HCT116 (cell line): ENCODE data around the gene ZNF789. TPM values are rescaled to one million over a fixed set of nuclear protein-coding genes. Genes with fewer than 3 reads are reported as not detected.

Experiments
- ATAC-seq: fragments of 200-7000 bp; cut with Tn5 transposase; 2 replicates; pipeline ENCODE4 v1.9.1; 2020; ENCODE audit warnings: mild to moderate bottlenecking, moderate library complexity
- BruUV-seq: library from RNA; stranded (reverse); fragments of 400-500 nt; replicated peaks from 2 replicates; lab custom pipeline; 2021; lab: Mats Ljungman, UMichigan
- CTCF ChIA-PET: fragments of 300-600 bp; sonication (Branson Sonifier 250); formaldehyde crosslinking; loops from one replicate; lab custom pipeline; 2021; ENCODE audit warnings: antibody characterized with exemption; lab: Charles Lee
- POLR2A ChIA-PET: fragments of 300-600, 350-600 bp; sonication (Branson Sonifier 250); formaldehyde crosslinking; loops from one replicate; lab custom pipeline; 2021; ENCODE audit warnings: antibody characterized with exemption; lab: Charles Lee
- RAD21 ChIA-PET, 2 experiments: fragments of 300-600 bp; sonication (Branson Sonifier 250); formaldehyde crosslinking; loops; one replicate each; lab custom pipeline; 2023; ENCODE audit warnings: low total read pairs in 2 of 2; ENCODE audit not compliant: uncharacterized antibody in 2 of 2, unreplicated experiment in 2 of 2, low non-redundant PET in 1 of 2; lab: Charles Lee
- DNase-seq: peaks from one replicate; pipeline ENCODE4 v3.0.0-alpha.2; 2010; ENCODE audit warnings: low read depth, low spot score
- H2AFZ ChIP-seq: fragments of 200-600 bp; shearing (Covaris generic), sonication (generic); 2 replicates; pipeline ENCODE4 v1.6.1; 2017; ENCODE audit warnings: low read depth, mixed run types, mixed read lengths, antibody characterized with exemption, low read length; ENCODE audit not compliant: poor library complexity, severe bottlenecking
- H3K27ac ChIP-seq: 2 replicates; pipeline ENCODE4 v1.5.1; 2012; ENCODE audit warnings: low read depth, low read length
- H3K27me3 ChIP-seq: fragments of 200-600 bp; sonication (generic); 2 replicates; pipeline ENCODE4 v1.6.1; 2016; ENCODE audit warnings: mixed run types, low read length, mixed read lengths; ENCODE audit not compliant: insufficient read depth
- H3K36me3 ChIP-seq, 2 experiments: fragments of 200-500 bp in 1 of 2; fragments of 200-600 bp in 1 of 2; sonication (Bioruptor generic) in 1 of 2; sonication (generic) in 1 of 2; 2 replicates each; pipeline versions ENCODE4 v1.5.1 to v1.6.1; 2014 to 2016; ENCODE audit warnings: low read length in 2 of 2, inconsistent platforms in 1 of 2, mixed read lengths in 1 of 2, mixed run types in 1 of 2; ENCODE audit not compliant: insufficient read depth in 2 of 2, control insufficient read depth in 1 of 2
- H3K4me1 ChIP-seq, 2 experiments: fragments of 200-600 bp in 1 of 2; sonication (generic) in 1 of 2; 2 replicates each; pipeline versions ENCODE4 v1.5.1 to v1.6.1; 2012 to 2017; ENCODE audit warnings: low read length in 2 of 2, inconsistent platforms in 1 of 2, mild to moderate bottlenecking in 1 of 2, mixed read lengths in 1 of 2, mixed run types in 1 of 2, moderate library complexity in 1 of 2; ENCODE audit not compliant: insufficient read depth in 2 of 2, control insufficient read depth in 1 of 2
- H3K4me2 ChIP-seq: fragments of 200-600 bp; sonication (generic); 2 replicates; pipeline ENCODE4 v1.6.1; 2017; ENCODE audit warnings: mixed run types, low read length, mixed read lengths
- H3K4me3 ChIP-seq, 2 experiments: fragments of 200-600 bp in 1 of 2; sonication (generic) in 1 of 2; replicated peaks in 1 of 2; 2 replicates each; pipeline ENCODE4 v1.5.1; 2011 to 2016; ENCODE audit warnings: low read length in 2 of 2, control low read depth in 1 of 2, low read depth in 1 of 2, mild to moderate bottlenecking in 1 of 2, mixed read lengths in 1 of 2, mixed run types in 1 of 2
- H3K79me2 ChIP-seq: fragments of 200-600 bp; sonication (generic); 2 replicates; pipeline ENCODE4 v1.6.1; 2017; ENCODE audit warnings: mild to moderate bottlenecking, mixed run types, low read length, moderate library complexity, mixed read lengths; ENCODE audit not compliant: insufficient read depth
- H3K9ac ChIP-seq: fragments of 200-600 bp; sonication (generic); 2 replicates; pipeline ENCODE4 v1.6.1; 2016; ENCODE audit warnings: low read length, mixed read lengths
- H3K9me2 ChIP-seq: fragments of 200-600 bp; sonication (generic), shearing (Covaris generic); 2 replicates; pipeline ENCODE4 v1.6.1; 2017; ENCODE audit warnings: mixed run types, mild to moderate bottlenecking, moderate library complexity; ENCODE audit not compliant: insufficient read depth
- H3K9me3 ChIP-seq, 2 experiments: fragments of 200-500 bp in 1 of 2; fragments of 200-600 bp in 1 of 2; sonication (Bioruptor generic) in 1 of 2; sonication (generic) in 1 of 2; 2 replicates each; pipeline ENCODE4 v1.6.1; 2014 to 2017; ENCODE audit warnings: low read length in 2 of 2, mixed read lengths in 2 of 2, inconsistent platforms in 1 of 2, low read depth in 1 of 2, mild to moderate bottlenecking in 1 of 2, mixed run types in 1 of 2, moderate library complexity in 1 of 2; ENCODE audit not compliant: control insufficient read depth in 1 of 2, insufficient read depth in 1 of 2
- H4K20me1 ChIP-seq: fragments of 200-600 bp; sonication (generic), shearing (Covaris generic); 2 replicates; pipeline ENCODE4 v1.6.1; 2017; ENCODE audit warnings: mixed run types, mild to moderate bottlenecking, moderate library complexity; ENCODE audit not compliant: insufficient read depth
- CBX3 ChIP-seq: IDR thresholded peaks from 2 replicates; pipeline ENCODE4 v1.6.1; 2012; ENCODE audit warnings: low read depth
- CEBPB ChIP-seq: IDR thresholded peaks from 2 replicates; pipeline ENCODE4 v1.6.1; 2012; ENCODE audit warnings: low read depth
- EGR1 ChIP-seq: IDR thresholded peaks from 2 replicates; pipeline ENCODE4 v1.6.1; 2012; ENCODE audit warnings: low read depth
- FOSL1 ChIP-seq: IDR thresholded peaks from 2 replicates; pipeline ENCODE4 v1.6.1; 2012; ENCODE audit warnings: low read depth
- JUND ChIP-seq: IDR thresholded peaks from 2 replicates; pipeline ENCODE4 v1.6.1; 2012
- RAD21 ChIP-seq: IDR thresholded peaks from 2 replicates; pipeline ENCODE4 v1.6.1; 2012; ENCODE audit warnings: low read depth, mild to moderate bottlenecking
- REST ChIP-seq: IDR thresholded peaks from 2 replicates; pipeline ENCODE4 v1.6.1; 2012; ENCODE audit warnings: low read depth
- SP1 ChIP-seq: IDR thresholded peaks from 2 replicates; pipeline ENCODE4 v1.6.1; 2012; ENCODE audit warnings: low read depth
- SRF ChIP-seq: IDR thresholded peaks from 2 replicates; pipeline ENCODE4 v1.6.1; 2012; ENCODE audit warnings: low read depth
- TCF7L2 ChIP-seq: IDR thresholded peaks from 2 replicates; pipeline ENCODE4 v1.7.0; 2011; ENCODE audit warnings: borderline replicate concordance, inconsistent platforms; ENCODE audit not compliant: insufficient read depth, insufficient read length; ENCODE audit errors: extremely low read depth
- ZFX ChIP-seq: fragments of 450-650 bp; IDR thresholded peaks from 2 replicates; pipeline ENCODE4 v1.6.1; 2017
- intact Hi-C: fragments of 100-400 bp; cut with micrococcal nuclease; formaldehyde crosslinking; loops from 2 replicates; pipeline ENCODE4 v1.10.0; 2022
- total RNA-seq: library from RNA; stranded (reverse); gene quantifications from one replicate; pipeline ENCODE4 v1.2.1, GENCODE V29; 2021; ENCODE audit not compliant: unreplicated experiment
- TF ChIP-seq, protein P1 (sequence below): IDR thresholded peaks from 2 replicates; pipeline ENCODE4 v1.6.1; 2012

The ZNF789 gene
- total RNA-seq, 1 experiment from 2014 or later: 8.2 TPM

- no peaks in the 10 kb centered on the region for H3K27me3 ChIP-seq
- DNase-seq (no peak), ATAC-seq (peak; percentile 1)
- CTCF ChIA-PET: no interaction called here
- no TSS peak for BruUV-seq
- no peak overlapping the region for H2AFZ ChIP-seq
- peaks cover 11 to 13% of the 10 kb centered on the region in 2 experiments for H3K36me3 ChIP-seq
- TF ChIP-seq RAD21: no peak
- TF ChIP-seq REST: no peak
- TF ChIP-seq ZFX: no peak
- TF ChIP-seq JUND: no peak
- TF ChIP-seq FOSL1: no peak
- TF ChIP-seq CBX3: no peak
- no peak for TF ChIP-seq EGR1
- no peak for TF ChIP-seq CEBPB
- no peak for TF ChIP-seq SP1
- no peak for TF ChIP-seq SRF
- TF ChIP-seq, protein P1, sequence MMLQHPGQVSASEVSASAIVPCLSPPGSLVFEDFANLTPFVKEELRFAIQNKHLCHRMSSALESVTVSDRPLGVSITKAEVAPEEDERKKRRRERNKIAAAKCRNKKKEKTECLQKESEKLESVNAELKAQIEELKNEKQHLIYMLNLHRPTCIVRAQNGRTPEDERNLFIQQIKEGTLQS: no peak
- no peak for TF ChIP-seq TCF7L2
- H3K9me2 ChIP-seq: no peaks in the 10 kb centered on the region
- peak overlapping the region; percentile 84 for H3K4me2 ChIP-seq
- peaks cover 0 to 4% of the 10 kb centered on the region in 2 experiments; a peak in 1 of 4 replicates for H3K9me3 ChIP-seq
- H3K27ac ChIP-seq: peak overlapping the region; percentile 74
- H3K4me1 ChIP-seq: peaks cover 14 to 22% of the 10 kb centered on the region in 2 experiments
- no peaks in the 10 kb centered on the region for H4K20me1 ChIP-seq
- intact Hi-C loops: no loop called here
- POLR2A ChIA-PET: interaction anchor here (1.2 kb wide), 1 partner anchor 26 kb away, joined by 4 read pairs; no protein-coding TSS in a partner anchor
- peak overlapping the region; percentile 85 to 92 for H3K4me3 ChIP-seq
- RAD21 ChIA-PET: no interaction called here
- H3K9ac ChIP-seq: peak overlapping the region; percentile 85
- H3K79me2 ChIP-seq: peaks cover 50% of the 10 kb centered on the region
Measured at GRCh38 chr7:99499371-99499720, 26.7 kb downstream of the ZNF789 start.
